HFFc6 (cell line): ENCODE data around the gene TTLL8. TPM values are rescaled to one million over a fixed set of nuclear protein-coding genes. Genes with fewer than 3 reads are reported as not detected.

Experiments used
- DNase-seq: peaks from one replicate; pipeline ENCODE4 v3.0.0-alpha.2; 2018
- H3K27ac Mint-ChIP-seq: 2 replicates; pipeline ENCODE4 v1.8.0; 2020; ENCODE audit warnings: mild to moderate bottlenecking, mixed read lengths
- H3K27me3 Mint-ChIP-seq: 2 replicates; pipeline ENCODE4 v1.8.0; 2021; ENCODE audit warnings: mild to moderate bottlenecking, moderate library complexity, mixed read lengths; ENCODE audit not compliant: insufficient read depth
- H3K36me3 Mint-ChIP-seq: 2 replicates; pipeline ENCODE4 v1.8.0; 2021; ENCODE audit warnings: low read depth, mixed read lengths
- H3K4me1 Mint-ChIP-seq: 2 replicates; pipeline ENCODE4 v1.8.0; 2020; ENCODE audit warnings: low read depth, mixed read lengths
- H3K4me3 Mint-ChIP-seq: 2 replicates; pipeline ENCODE4 v1.8.0; 2020; ENCODE audit warnings: mild to moderate bottlenecking, moderate library complexity, mixed read lengths
- H3K9me3 Mint-ChIP-seq: 2 replicates; pipeline ENCODE4 v1.8.0; 2020; ENCODE audit warnings: mild to moderate bottlenecking, mixed read lengths
- CTCF ChIP-seq: fragments of 200-600 bp; sonication (generic); IDR thresholded peaks from 2 replicates; pipeline ENCODE4 v1.5.0; 2021; ENCODE audit warnings: antibody characterized with exemption, mild to moderate bottlenecking
- total RNA-seq, 6 experiments: library from RNA; stranded (reverse); fragmentation: NEBNext Ultra II Directional; extraction: Animal tissue kit (Norgen Biotek cat#: 25700); gene quantifications; 2 replicates in 1 of 6; 3 replicates in 5 of 6; pipeline ENCODE4 v1.2.3, GENCODE V29; 2021

The TTLL8 gene
- total RNA-seq, 6 experiments from 2014 or later, result not detected

- H3K4me1 Mint-ChIP-seq, result no peaks in the 10 kb centered on the region
- H3K9me3 Mint-ChIP-seq, result no peaks in the 10 kb centered on the region; the same call in 1 of the 2 replicates
- DNase-seq, result no peak
Observed at GRCh38 chr22:50019316-50019715, 38.8 kb downstream of the TTLL8 start.

GRCh38 chr22:50018608-50019285, 39.4 kb downstream of the TTLL8 start:
- H3K36me3 Mint-ChIP-seq, result no peaks in the 10 kb centered on the region
- no peak overlapping the region for H3K4me3 Mint-ChIP-seq
- peaks cover 7% of the 10 kb centered on the region for H3K27me3 Mint-ChIP-seq
- no peaks in the 10 kb centered on the region for H3K4me1 Mint-ChIP-seq
- no peak for TF ChIP-seq CTCF
- no peaks in the 10 kb centered on the region; the same call in 1 of the 2 replicates for H3K9me3 Mint-ChIP-seq
- no peak for DNase-seq
- no peak overlapping the region for H3K27ac Mint-ChIP-seq

More at GRCh38 chr22:50019316-50019715, 38.8 kb downstream of the TTLL8 start:
- H3K36me3 Mint-ChIP-seq, result no peaks in the 10 kb centered on the region
- no peak overlapping the region for H3K27ac Mint-ChIP-seq
- no peak overlapping the region for H3K4me3 Mint-ChIP-seq
- peaks cover 7% of the 10 kb centered on the region for H3K27me3 Mint-ChIP-seq
- no peak for TF ChIP-seq CTCF

GRCh38 chr22:50017701-50018224, 40.3 kb downstream of the TTLL8 start:
- Mint-ChIP-seq H3K36me3 (no peaks in the 10 kb centered on the region), H3K4me3 (no peak overlapping the region), H3K9me3 (no peaks in the 10 kb centered on the region; the same call in 1 of the 2 replicates), H3K27ac (no peak overlapping the region), H3K27me3 (peaks cover 7% of the 10 kb centered on the region), H3K4me1 (no peaks in the 10 kb centered on the region)
- DNase-seq, result no peak
- TF ChIP-seq CTCF, result no peak

- H3K4me3 Mint-ChIP-seq, result no peak overlapping the region
- H3K9me3 Mint-ChIP-seq, result no peaks in the 10 kb centered on the region; the same call in 1 of the 2 replicates
- no peaks in the 10 kb centered on the region for H3K36me3 Mint-ChIP-seq
- DNase-seq, result no peak
- peaks cover 11% of the 10 kb centered on the region for H3K27me3 Mint-ChIP-seq
- no peak for TF ChIP-seq CTCF
- no peak overlapping the region for H3K27ac Mint-ChIP-seq
- no peaks in the 10 kb centered on the region for H3K4me1 Mint-ChIP-seq
Observed at GRCh38 chr22:50016988-50017700, 41.0 kb downstream of the TTLL8 start.

- Mint-ChIP-seq H3K36me3 (no peaks in the 10 kb centered on the region), H3K27ac (no peak overlapping the region), H3K9me3 (no peaks in the 10 kb centered on the region; the same call in 1 of the 2 replicates), H3K27me3 (peaks cover 16% of the 10 kb centered on the region), H3K4me1 (no peaks in the 10 kb centered on the region), H3K4me3 (no peak overlapping the region)
- no peak for TF ChIP-seq CTCF
- no peak for DNase-seq
Observed at GRCh38 chr22:50016308-50016987, 41.6 kb downstream of the TTLL8 start.
